Breast epithelium (tissue), 4 donors: ENCODE results near the gene CIRBP. TPM values are rescaled to one million over a fixed set of nuclear protein-coding genes. Genes with fewer than 3 reads are reported as not detected.

Source experiments
- DNase-seq, 2 donors: peaks; one replicate each; pipeline ENCODE4 v3.0.0-alpha.2; 2019; ENCODE audit warnings: low spot score in 2 of 2
- H3K27ac ChIP-seq, 2 donors: fragments of 200-600 bp; sonication (generic) in 1 of 2; one replicate each; pipeline ENCODE4 v1.5.1; 2016 to 2019; ENCODE audit warnings: mild to moderate bottlenecking in 1 of 2
- H3K27me3 ChIP-seq, 2 donors: fragments of 200-600 bp; sonication (generic) in 1 of 2; one replicate each; pipeline versions ENCODE4 v1.5.1 to v1.6.0; 2017 to 2019; ENCODE audit warnings: control low read depth in 1 of 2, mild to moderate bottlenecking in 1 of 2
- H3K36me3 ChIP-seq: fragments of 200-600 bp; one replicate; pipeline ENCODE4 v1.5.1; 2019
- H3K4me1 ChIP-seq, 2 donors: fragments of 200-600 bp; sonication (generic); one replicate each; pipeline ENCODE4 v1.5.1; 2016 to 2019; ENCODE audit warnings: control low read depth in 1 of 2
- H3K4me3 ChIP-seq, 3 donors: fragments of 200-600 bp; sonication (generic); 1 replicate in 2 of 3; 2 replicates in 1 of 3; pipeline ENCODE4 v1.5.1; 2016 to 2019; ENCODE audit warnings: mild to moderate bottlenecking in 3 of 3, moderate library complexity in 2 of 3
- H3K9me3 ChIP-seq, 2 donors: fragments of 200-600 bp; sonication (generic) in 1 of 2; one replicate each; pipeline ENCODE4 v1.5.1; 2016 to 2019; ENCODE audit warnings: control low read depth in 1 of 2
- CTCF ChIP-seq, 3 donors: fragments of 450-650 bp; IDR thresholded peaks; one replicate each; pipeline ENCODE4 v1.5.1; 2016 to 2017; ENCODE audit warnings: antibody characterized with exemption in 3 of 3, mild to moderate bottlenecking in 3 of 3, moderate library complexity in 3 of 3
- POLR2A ChIP-seq: fragments of 450-650 bp; IDR thresholded peaks from one replicate; pipeline ENCODE4 v1.6.1; 2016; ENCODE audit warnings: antibody characterized with exemption, mild to moderate bottlenecking, moderate library complexity
- POLR2AphosphoS5 ChIP-seq, 3 donors: sonication (generic); formaldehyde crosslinking; IDR thresholded peaks; one replicate each; pipeline ENCODE4 v1.6.1; 2017; ENCODE audit warnings: antibody characterized with exemption in 3 of 3
- intact Hi-C: fragments of 100-400 bp; cut with DNase I; formaldehyde crosslinking; loops from one replicate; pipeline ENCODE4 v1.15.1; 2023; ENCODE audit warnings: low total_unique reads
- total RNA-seq, 3 donors: library from RNA; depleted of rRNA; stranded (reverse); fragments of >200 nt; gene quantifications; one replicate each; pipeline ENCODE4 v1.1.0, GENCODE V29; 2016

The CIRBP gene
- total RNA-seq, 3 donors from 2014 or later: 458 to 758 (median 656) TPM

GRCh38 chr19:1235625-1236538, 33.2 kb upstream of the CIRBP start:
- no peak for DNase-seq
- H3K4me3 ChIP-seq: peak overlapping the region in 2 of 3 donors; percentile 64 to 87
- intact Hi-C loops: no loop called here
- no peaks in the 10 kb centered on the region for H3K36me3 ChIP-seq
- no peaks in the 10 kb centered on the region for H3K9me3 ChIP-seq
- no peak for TF ChIP-seq POLR2AphosphoS5 (IDR thresholded peaks at IDR 0.05)
- no peak for TF ChIP-seq POLR2A
- TF ChIP-seq CTCF (IDR thresholded peaks at IDR 0.05): no peak
- H3K27ac ChIP-seq: no peak overlapping the region
- H3K4me1 ChIP-seq: peaks cover 3 to 7% of the 10 kb centered on the region in 2 donors
- no peaks in the 10 kb centered on the region for H3K27me3 ChIP-seq

DNA sequence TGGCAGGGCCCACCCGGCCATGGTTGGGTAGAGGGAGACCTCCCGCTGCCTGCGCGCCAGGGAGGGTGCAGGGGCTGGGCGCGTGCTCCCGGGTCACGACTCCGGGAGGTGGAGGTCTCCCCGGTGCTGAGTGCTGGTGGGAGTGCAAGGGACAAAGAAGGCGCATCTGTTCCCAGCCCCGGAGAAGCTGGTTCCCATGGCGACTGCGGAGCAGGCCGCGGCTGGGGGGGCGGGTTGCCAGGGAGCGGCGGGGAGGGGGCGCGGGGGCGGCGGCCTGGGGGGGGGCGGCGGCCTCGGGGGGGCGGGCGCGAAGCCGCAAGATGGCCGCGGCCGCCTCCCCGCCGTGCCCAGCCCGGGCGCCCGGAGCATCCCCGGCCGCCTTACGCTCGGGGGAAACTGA, 32.6 kb upstream of the CIRBP start:
- H3K9me3 ChIP-seq: no peaks in the 10 kb centered on the region
- H3K4me1 ChIP-seq: peaks cover 8 to 10% of the 10 kb centered on the region in 2 donors
- H3K36me3 ChIP-seq: no peaks in the 10 kb centered on the region
- TF ChIP-seq CTCF (IDR thresholded peaks at IDR 0.05): no peak
- no peak for TF ChIP-seq POLR2AphosphoS5 (IDR thresholded peaks at IDR 0.05)
- TF ChIP-seq POLR2A: no peak
- DNase-seq: no peak
- peak overlapping the region; percentile 47 to 87 (median 64) for H3K4me3 ChIP-seq
- peak overlapping the region in 1 of 2 donors; percentile 97 for H3K27ac ChIP-seq
- intact Hi-C loops: no loop called here
- no peaks in the 10 kb centered on the region for H3K27me3 ChIP-seq

DNA sequence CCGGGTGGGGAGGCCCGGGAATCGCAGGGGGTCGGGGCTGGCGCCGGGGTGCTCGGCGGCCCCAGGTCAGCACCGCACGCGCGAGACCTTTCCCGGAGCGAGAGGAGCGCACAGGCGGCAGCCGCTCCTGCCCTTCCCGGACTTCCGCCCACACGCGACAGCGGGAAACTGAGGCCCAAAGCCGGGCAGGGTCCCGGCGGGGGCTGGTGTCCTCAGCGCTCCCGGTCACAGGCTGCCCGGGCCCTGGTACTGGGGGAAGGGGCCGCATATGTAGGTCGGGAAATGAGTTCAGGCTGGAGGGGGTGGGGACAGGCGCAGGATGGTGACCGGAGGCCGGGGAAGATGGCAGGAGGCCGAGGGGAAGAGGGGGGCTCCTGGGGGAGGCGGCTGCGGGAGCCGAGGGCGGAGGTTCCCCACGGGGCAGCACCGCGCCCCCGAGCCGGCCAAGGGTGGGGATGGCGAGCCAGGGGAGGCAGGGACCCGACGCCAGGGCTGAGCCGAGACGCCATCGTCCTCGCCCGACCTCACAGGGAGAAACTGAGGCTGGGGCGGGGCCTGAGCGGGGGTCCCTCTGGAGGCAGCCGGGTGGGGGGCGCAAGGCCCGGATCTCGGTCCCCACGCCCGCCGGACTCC, 32.0 kb upstream of the CIRBP start:
- no peaks in the 10 kb centered on the region for H3K36me3 ChIP-seq
- no peak for TF ChIP-seq CTCF (IDR thresholded peaks at IDR 0.05)
- no peak for TF ChIP-seq POLR2AphosphoS5 (IDR thresholded peaks at IDR 0.05)
- peak; percentile 12 for TF ChIP-seq POLR2A
- no peaks in the 10 kb centered on the region for H3K27me3 ChIP-seq
- no peaks in the 10 kb centered on the region for H3K9me3 ChIP-seq
- peak overlapping the region; percentile 13 to 97 for H3K27ac ChIP-seq
- no peak for DNase-seq
- intact Hi-C loops: no loop called here
- H3K4me1 ChIP-seq: peaks cover 8 to 13% of the 10 kb centered on the region in 2 donors
- peak overlapping the region; percentile 47 to 87 (median 64) for H3K4me3 ChIP-seq

DNA sequence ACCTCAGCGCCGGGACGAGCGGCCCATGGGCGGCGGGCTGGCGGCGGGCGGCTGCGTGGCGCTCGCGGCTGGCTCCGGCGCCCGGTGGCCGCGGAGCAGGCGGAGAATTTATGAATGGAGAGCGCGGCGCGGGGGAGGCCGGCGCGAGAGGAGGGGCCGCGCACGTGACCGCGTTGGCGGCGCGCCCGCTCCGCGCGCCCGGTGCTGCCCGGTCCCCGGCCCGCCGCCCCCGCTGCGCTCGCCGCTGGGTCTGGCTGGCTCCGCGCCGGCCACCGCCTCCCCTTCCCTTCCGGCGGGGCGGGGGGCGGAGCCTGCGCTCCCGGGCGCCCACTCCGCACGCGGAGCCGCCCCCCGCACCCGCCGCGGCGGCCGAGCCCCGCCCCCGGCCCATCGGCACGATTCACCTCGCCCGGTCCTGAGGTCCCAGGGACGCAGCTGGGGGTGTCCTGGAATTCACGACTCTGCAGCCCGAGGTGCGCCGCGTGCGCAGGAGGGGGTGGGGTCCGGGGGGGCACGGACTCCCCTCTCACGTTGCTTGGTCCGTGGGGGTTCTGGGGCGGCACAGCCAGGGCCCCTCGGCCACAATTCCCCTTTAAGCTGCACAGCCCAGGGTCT, 31.3 kb upstream of the CIRBP start, which contains the start of gene CBARP:
CBARP (minus strand) TSS at position 252 of the 615 bp plus-strand sequence. CDS start 1,905 bp downstream, outside the sequence.
- Histone ChIP-seq H3K27me3 (no peaks in the 10 kb centered on the region), H3K36me3 (no peaks in the 10 kb centered on the region), H3K4me1 (peaks cover 13 to 20% of the 10 kb centered on the region in 2 donors), H3K27ac (peak within 1 kb of the TSS; percentile 93 to 97), H3K9me3 (no peaks in the 10 kb centered on the region), H3K4me3 (peak within 1 kb of the TSS; percentile 47 to 87 (median 64))
- intact Hi-C loops: no loop called here
- DNase-seq: no peak
- no peak for TF ChIP-seq CTCF (IDR thresholded peaks at IDR 0.05)
- TF ChIP-seq POLR2A: no peak
- TF ChIP-seq POLR2AphosphoS5 (IDR thresholded peaks at IDR 0.05): no peak
